ENCODE data around the gene HS2ST1.
"Not testable (repeated sequence)": the region's sequence is repeated elsewhere in the genome, so short reads cannot be mapped to it uniquely, and the experiment has no call there.

The HS2ST1 gene

DNA sequence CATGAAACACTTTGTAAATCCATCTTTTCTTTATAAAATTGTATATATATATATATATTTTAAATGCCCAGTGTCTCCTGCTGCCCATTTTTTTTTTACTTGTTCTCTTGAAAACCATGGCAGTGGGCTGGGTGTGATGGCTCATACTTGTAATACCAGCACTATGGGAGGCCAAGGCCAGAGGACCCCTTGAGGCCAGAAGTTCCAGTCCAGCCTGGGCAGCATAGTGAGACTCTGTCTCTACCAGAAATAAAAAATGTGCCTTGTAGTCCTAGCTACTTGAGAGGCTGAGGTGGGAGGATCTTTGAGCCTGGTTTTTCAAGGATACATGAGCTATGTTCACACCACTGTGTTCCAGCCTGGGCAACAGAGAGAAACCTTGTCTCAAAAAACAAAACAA lies 62.2 kb downstream of the HS2ST1 start:
- DNase-seq (ENCODE audit: low read depth) = no peak
- H3K4me3 ChIP-seq (ENCODE audit: low read length) = no peak overlapping the region
- TF ChIP-seq, protein P1, sequence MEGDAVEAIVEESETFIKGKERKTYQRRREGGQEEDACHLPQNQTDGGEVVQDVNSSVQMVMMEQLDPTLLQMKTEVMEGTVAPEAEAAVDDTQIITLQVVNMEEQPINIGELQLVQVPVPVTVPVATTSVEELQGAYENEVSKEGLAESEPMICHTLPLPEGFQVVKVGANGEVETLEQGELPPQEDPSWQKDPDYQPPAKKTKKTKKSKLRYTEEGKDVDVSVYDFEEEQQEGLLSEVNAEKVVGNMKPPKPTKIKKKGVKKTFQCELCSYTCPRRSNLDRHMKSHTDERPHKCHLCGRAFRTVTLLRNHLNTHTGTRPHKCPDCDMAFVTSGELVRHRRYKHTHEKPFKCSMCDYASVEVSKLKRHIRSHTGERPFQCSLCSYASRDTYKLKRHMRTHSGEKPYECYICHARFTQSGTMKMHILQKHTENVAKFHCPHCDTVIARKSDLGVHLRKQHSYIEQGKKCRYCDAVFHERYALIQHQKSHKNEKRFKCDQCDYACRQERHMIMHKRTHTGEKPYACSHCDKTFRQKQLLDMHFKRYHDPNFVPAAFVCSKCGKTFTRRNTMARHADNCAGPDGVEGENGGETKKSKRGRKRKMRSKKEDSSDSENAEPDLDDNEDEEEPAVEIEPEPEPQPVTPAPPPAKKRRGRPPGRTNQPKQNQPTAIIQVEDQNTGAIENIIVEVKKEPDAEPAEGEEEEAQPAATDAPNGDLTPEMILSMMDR (IDR thresholded peaks at IDR 0.05; ENCODE audit: insufficient read depth, low read depth, low read length, missing control alignments) = no peak

DNA sequence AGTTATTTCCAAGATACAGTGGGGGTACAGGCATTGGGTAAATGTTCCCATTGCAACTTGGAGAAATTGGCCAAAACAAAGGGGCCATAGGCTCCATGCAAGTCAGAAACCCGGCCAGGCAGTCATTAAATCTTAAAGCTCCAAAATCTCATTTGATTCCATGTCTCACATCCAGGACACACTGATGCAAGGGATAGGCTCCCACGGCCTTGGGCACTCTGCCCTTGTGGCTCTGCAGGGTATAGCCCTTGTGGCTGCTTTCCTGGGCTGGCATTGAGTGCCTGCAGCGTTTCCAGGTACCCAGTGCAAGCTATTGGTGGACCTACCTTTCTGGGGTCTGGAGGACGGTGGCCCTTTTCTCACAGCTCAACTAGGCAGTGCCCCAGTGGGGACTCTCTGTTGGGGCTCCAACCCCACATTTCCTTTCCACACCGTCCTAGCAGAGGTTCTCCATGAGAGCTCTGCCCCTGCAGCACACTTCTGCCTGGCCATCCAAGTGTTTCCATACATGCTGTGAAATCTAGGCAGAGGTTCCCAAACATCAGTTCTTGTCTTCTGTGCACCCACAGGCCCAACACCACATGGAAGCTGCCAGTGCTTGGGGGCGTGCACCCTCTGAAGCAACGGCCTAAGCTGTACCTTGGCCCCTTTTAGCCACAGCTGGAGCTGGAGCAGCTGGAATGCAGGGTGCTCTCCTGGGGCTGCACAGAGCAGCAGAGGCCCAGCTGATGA lies 67.2 kb downstream of the HS2ST1 start:
- H3K4me3 ChIP-seq (ENCODE audit: low read length) = no peak overlapping the region
- no peak for DNase-seq (ENCODE audit: low read depth)
- TF ChIP-seq, protein P1 (IDR thresholded peaks at IDR 0.05; ENCODE audit: insufficient read depth, low read depth, low read length, missing control alignments) = no peak

DNA sequence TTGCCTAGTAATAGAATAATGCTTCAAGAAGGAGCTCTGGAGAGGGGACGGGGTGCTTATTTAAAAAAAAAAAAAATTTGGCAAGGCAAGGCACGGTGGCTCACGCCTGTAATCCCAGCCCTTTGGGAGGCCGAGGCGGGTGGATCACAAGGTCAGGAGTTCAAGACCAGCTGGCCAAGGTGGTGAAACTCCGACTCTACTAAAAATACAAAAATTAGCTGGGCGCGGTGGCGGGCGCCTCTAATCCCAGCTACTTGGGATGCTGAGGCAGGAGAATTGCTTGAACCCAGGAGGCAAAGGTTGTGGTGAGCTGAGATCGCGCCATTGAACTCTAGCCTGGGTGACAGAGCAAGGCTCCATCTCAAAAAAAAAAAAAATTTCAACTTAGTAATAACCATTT lies 69.2 kb downstream of the HS2ST1 start:
- not testable (repeated sequence) for DNase-seq (ENCODE audit: low read depth); H3K4me3 ChIP-seq (ENCODE audit: low read length)

DNA sequence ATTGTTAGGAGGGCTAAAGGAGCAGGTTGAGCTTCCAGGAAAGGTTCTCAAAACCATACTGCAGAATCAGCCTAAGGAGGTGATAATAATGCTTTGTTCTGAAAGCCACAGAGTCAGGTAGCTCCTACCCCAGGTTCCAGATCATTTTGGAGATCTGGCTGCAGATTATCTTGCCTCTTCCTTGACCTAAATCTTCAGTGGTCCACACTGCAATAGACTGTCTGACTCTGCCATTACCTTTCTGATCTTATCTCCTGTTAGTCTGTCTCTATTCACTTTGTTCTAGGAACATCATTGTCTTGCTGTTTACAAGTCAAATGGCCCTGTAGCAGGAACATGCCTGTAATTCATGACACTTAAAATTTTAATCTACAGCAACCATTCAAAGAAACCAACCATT lies 73.0 kb downstream of the HS2ST1 start:
- H3K4me3 ChIP-seq (ENCODE audit: low read length) = no peak overlapping the region
- no peak for DNase-seq (ENCODE audit: low read depth)
- TF ChIP-seq, protein P1 (IDR thresholded peaks at IDR 0.05; ENCODE audit: insufficient read depth, low read depth, low read length, missing control alignments) = no peak

DNA sequence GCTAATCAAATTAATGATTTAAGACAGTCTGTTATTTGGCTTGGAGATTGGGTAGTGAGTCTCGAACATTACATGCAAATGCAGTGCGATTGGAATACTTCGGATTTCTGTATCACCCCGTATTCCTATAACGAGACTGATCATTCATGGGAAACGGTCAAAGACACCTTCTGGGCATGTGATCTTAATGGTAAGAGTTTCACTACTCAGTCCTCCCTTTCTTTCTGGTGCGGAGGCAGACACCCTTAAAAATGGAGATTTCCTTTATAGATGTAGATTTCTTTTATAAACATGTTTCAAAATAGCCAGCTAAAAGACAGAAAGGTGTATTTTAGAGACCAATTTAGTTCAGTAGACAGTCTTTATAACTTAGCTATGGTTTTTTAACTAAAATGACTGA lies 74.4 kb downstream of the HS2ST1 start:
- DNase-seq (ENCODE audit: low read depth) = no peak

DNA sequence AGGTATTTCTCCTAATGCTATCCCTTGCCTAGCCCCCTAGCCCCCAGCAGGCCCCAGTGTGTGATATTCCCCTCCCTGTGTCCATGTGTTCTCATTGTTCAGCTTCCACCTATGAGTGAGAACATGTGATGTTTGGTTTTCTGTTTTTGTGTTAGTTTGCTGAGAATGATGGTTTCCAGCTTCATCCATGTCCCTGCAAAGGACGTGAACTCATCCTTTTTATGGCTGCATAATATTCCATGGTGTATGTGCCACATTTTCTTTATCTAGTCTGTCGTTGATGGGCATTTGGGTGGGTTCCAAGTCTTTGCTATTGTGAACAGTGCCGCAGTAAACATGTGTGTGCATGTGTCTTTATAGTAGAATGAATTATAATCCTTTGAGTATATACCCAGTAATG lies 75.3 kb downstream of the HS2ST1 start:
- not testable (repeated sequence) for DNase-seq (ENCODE audit: low read depth); H3K4me3 ChIP-seq (ENCODE audit: low read length)

More for the DNA sequence above, 74.4 kb downstream of the HS2ST1 start:
- H3K4me3 ChIP-seq (ENCODE audit: low read length) = no peak overlapping the region
- TF ChIP-seq, protein P1 (IDR thresholded peaks at IDR 0.05; ENCODE audit: insufficient read depth, low read depth, low read length, missing control alignments) = no peak

DNA sequence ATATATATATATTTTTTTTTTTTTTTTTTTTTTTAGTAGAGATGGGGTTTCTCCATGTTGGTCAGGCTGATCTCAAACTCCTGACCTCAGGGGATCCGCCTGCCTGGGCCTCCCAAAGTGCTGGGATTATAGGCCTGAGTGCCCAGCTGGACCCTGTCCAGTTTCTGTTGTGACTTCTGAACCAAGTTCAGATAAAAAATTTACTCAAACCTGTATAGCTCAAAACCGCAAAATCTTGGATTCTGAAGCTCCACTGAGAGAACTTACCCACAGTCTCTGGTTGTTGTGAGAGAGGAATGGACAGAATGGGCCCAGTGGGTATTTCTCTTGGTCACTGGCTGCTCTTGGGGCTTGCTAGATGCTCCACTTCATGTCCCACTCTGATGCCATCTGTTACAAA lies 76.4 kb downstream of the HS2ST1 start:
- no peak overlapping the region for H3K4me3 ChIP-seq (ENCODE audit: low read length)
- no peak for DNase-seq (ENCODE audit: low read depth)
- TF ChIP-seq, protein P1 (IDR thresholded peaks at IDR 0.05; ENCODE audit: insufficient read depth, low read depth, low read length, missing control alignments) = no peak

DNA sequence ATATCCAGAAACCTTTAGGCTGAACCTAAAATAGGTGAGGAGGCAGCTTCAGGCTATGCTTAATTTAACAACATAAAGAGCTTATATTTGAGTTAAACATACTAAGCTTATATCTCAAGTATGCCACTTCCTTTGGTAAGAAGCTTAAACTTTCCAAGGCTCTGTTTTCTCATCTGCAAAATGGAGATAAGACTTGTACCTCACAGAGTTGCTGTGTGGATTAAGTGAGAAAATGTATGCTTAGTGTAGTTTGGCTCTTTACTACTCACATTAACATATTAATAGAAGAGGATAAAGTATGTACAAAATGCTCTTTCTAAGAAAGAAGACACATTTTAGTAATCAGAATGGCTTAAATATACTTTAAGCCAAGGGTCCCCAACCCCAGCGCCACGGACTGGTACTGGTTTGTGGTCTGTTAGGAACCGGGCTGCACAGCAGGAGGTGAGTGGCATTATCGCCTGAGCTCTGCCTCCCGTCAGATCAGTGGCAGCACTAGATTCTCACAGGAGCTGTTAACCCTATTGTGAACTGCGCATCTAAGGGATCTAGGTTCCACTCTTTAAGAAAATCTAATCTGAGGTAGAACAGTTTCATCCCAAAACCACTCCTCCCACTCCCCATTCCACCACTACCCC lies 77.2 kb downstream of the HS2ST1 start:
- H3K4me3 ChIP-seq (ENCODE audit: low read length) = no peak overlapping the region
- no peak for DNase-seq (ENCODE audit: low read depth)
- TF ChIP-seq, protein P1 (IDR thresholded peaks at IDR 0.05; ENCODE audit: insufficient read depth, low read depth, low read length, missing control alignments) = no peak
